ENCODE data around the gene TFCP2L1.
"Not testable (repeated sequence)": the region's sequence is repeated elsewhere in the genome, so short reads cannot be mapped to it uniquely, and the experiment has no call there.

The TFCP2L1 gene, protein sequence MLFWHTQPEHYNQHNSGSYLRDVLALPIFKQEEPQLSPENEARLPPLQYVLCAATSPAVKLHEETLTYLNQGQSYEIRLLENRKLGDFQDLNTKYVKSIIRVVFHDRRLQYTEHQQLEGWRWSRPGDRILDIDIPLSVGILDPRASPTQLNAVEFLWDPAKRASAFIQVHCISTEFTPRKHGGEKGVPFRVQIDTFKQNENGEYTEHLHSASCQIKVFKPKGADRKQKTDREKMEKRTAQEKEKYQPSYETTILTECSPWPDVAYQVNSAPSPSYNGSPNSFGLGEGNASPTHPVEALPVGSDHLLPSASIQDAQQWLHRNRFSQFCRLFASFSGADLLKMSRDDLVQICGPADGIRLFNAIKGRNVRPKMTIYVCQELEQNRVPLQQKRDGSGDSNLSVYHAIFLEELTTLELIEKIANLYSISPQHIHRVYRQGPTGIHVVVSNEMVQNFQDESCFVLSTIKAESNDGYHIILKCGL

DNA sequence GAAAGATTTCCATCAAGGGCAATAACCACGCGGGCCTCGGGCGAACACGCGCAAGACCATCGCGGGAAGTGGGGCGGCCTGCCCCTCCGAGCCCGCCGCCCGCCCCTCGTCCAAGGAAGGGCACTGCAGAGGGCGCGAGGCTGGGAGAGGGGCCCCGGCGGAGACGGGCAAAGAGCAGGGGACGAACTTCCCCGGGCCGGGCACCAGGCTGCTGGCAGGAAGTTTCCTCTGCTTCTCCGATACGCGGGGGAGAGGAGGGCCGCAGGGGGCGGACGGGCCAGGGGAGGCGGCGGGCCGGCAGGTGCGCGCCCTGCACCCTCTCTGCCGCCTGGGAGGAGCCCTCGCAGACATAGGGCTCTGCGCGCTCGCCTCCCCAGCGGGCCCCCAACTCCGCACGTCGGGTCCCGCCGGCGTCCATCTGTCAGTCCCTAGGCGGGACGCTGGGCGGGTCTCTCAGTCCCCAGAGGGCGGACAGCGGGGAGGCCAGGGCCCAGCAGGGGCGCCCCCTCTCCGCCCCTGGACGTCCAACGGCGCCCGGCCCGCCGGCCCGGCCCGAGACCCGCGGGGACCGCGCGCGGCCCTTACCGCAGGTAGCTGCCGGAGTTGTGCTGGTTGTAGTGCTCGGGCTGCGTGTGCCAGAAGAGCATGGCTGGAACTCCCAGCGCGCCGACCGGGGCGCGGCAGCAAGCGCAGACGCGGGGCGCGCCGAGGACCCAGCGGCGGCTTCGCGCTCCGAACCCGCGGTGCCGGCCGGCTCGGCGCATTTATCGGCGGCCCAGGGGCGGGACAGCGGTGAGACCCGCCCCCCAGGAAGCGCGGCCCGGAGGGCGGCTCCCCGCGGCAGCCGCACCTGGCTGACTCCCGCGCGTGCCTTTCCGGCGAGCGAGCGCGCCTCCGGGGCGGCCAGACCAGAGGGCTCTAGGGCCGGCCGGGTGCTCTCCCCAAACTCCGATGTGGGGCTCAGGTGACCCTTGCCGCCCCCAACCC lies at the start of gene TFCP2L1:
Gene TFCP2L1 (minus strand): TSS at position 740 of the 987 bp plus-strand sequence. CDS start 93 bp downstream, at position 647.
- DNase-seq (ENCODE audit: low read depth, low spot score) = no peak

DNA sequence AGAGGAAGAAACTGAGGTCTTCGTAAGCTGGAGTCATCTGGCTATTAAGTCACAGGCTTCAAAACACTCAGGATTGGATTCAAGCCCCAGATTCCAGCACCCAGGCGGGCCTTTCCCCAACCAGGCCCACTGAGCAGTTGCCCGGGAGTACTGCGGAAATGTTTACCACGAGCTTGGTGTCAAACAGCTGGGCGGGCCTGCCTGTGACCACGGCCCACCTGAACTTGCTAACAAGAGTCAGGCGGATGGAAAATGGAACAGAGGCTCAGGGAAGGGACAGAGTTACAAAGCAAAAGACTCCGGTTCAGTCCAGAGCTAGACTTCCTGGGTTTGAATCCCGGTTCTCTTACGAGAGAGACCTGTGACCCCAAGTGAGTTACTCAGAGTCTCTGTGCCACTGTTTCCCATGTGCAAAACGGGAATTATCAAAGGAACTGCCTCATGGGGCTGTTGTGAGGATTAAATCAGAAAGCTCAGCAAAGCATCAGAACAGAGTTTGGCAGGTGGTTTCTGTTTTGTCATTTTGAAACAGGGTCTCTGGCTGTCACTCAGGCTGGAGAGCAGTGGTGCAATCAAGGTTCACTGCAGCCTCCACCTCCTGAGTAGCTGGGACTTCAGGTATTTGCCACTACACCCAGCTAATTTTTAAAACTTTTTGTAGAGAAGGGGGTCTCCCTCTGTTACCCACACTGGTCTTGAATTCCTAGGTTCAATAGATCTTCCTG lies 49.0 kb upstream of the TFCP2L1 start:
- no peak for DNase-seq (ENCODE audit: low read depth, low spot score)

DNA sequence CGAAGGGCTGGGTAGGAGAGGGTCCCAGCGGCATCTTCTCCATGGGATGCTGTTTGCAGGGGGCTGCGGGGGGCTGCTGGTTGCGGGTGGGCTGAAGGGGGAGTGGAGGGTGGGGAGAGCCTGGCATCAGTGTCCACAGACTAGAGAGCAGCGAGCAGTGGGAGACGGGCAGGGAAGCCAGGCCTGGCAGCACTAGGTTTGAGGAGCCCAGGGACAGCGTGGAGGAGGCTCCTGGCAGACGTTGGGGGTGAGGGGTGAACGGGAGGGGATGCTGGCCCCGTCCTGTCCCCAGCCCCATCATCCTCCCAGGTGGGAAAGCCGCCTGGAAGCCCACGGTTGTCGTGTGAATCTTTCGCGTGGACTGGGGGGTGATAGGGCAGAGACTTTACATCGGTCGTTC lies 48.2 kb upstream of the TFCP2L1 start:
- no peak for DNase-seq (ENCODE audit: low read depth, low spot score)

DNA sequence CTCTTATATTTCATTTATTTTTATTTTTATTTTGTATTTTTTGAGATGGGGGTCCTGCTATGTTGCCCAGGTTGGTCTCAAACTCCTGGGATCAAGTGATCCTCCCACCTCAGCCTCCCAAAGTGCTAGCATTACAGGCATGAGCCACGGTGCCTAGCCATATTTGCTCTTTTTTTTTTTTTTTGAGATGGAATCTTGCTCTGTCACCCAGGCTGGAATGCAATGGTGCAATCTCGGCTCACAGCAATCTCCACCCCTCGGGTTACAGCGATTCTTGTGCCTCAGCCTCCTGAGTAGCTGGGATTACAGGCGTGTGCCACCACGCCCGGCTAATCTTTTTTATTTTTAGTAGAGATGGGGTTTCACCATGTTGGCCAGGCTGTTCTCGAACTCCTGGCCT lies 46.3 kb upstream of the TFCP2L1 start:
- not testable (repeated sequence) for DNase-seq (ENCODE audit: low read depth, low spot score)

DNA sequence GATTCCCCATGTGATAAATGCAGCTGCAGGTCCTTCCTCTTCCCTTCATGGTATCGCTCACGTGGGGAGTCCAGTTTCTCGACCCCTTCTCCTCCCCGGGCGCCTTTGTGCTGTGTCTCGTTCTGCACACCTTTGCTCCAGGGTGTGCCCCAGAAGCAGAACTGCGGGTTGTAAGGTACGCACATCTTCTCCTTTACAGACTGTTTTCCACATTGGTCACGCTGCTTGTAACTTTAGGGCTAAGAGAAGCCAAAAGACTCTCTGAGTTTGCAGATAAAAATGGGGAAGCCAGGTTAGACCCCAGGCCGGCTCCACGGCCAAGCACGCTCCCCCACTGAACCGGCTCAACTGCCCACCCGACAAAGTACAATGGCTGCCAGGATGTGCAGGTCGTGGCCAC lies 45.9 kb upstream of the TFCP2L1 start:
- DNase-seq (ENCODE audit: low read depth, low spot score) = no peak

DNA sequence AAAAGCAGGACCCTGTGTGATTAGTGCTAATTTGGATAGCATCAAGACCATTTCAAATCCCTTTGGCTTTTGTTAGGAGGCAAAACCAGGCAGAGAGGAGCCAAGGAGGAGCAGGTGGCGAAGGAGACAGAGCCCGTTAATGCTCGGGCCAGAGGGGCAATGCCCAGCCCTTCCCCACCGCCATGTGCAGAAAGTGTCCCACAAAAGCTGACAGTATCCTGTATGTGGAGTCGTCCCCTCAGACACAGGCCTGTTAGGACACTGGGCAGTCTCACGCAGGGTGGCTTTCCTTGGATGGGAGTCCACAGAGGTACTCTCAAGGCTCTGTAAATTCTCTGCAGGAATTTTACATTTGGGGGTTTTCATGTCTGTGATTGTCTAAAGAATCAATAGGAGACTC lies 44.8 kb upstream of the TFCP2L1 start:
- DNase-seq (ENCODE audit: low read depth, low spot score) = no peak

DNA sequence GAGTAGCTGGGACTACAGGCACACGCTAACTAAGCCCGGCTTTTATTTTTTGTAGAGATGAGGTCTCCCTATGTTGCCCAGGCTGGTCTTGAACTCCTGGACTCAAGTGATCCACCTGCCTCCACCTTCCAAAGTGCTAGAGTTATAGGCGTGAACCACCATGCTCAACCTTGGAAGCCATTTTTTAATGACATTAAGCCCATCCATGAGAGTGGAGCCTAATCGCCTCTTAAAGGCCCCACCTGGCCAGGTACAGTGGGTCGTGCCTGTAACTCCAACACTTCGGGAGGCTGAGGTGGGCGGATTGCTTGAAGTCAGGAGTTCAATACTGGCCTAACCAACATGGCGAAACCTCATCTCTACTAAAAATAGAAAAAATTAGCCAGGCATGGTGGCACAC lies 41.6 kb upstream of the TFCP2L1 start:
- DNase-seq (ENCODE audit: low read depth, low spot score) = no peak

DNA sequence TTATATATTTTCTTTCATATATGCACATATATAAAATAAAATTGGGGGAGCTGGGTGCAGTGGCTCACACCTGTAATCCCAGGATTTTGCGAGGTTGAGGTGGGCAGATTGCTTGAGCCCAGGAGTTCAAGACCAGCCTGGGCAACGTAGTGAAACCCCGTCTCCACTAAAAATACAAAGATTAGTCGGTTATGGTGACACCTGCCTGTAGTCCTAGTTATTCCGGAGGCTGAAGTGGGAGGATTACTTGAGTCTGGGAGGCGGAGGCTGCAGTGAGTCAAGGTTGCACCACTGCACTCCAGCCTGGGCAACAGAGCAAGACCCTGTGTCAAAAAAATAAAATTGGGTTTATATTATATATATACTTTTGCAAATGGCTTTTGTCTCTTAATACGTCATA lies 39.6 kb upstream of the TFCP2L1 start:
- no peak for DNase-seq (ENCODE audit: low read depth, low spot score)

DNA sequence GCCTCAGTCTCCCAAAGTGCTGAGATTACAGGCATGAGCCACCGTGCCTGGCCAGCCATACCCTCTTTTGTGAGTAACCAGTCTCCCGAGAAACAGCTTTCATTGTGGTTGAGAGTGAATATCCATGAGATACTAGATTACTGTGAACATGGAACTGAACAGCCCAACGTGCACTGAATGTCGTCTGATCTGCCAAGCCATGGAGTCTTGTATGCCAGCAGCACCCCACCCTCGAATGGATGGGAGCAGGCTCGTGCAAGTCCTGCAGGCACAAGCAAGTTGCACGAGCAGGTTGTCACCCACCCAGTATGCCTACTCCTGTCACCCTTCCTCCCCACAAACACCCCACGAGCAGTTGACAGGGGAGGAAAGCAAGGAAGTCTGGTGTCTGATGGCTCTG lies 36.5 kb upstream of the TFCP2L1 start:
- no peak for DNase-seq (ENCODE audit: low read depth, low spot score)

DNA sequence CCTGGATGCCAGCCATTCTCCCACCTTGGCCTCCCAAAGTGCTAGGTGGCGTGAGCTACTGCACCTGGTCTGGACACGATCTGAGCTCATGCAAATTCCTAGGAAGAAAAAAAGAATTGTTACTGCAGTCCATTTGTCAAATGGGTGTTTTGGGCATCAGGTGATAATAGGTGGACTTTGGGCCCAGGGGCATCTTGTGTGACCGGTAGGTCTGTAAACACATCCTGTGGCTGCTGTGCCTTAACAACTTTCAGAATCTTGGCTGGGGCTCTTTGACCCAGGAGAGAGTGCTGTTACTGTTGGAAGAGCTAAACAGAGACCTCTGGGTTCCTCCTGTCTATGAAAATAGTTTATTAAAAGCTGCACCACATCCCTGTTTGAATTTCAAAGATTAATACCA lies 34.9 kb upstream of the TFCP2L1 start:
- DNase-seq (ENCODE audit: low read depth, low spot score) = no peak

DNA sequence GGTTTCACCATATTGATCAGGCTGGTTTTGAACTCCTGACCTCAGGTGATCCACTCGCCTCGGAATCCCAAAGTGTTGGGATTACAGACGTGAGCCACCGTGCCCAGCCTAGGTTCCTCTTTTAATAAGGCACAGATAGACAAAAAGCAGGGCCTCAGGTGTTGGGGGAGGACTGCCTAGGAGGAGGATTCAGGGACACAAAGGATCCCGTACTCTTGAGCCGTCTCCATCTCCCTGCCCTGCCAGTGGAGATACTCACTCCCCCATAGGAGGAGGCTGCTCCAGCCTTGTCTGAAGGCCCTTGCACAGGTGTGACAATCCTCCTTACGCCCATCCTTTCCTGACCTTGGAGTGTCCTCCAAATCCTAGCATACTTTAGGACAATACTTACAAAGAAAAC lies 32.0 kb upstream of the TFCP2L1 start:
- no peak for DNase-seq (ENCODE audit: low read depth, low spot score)

DNA sequence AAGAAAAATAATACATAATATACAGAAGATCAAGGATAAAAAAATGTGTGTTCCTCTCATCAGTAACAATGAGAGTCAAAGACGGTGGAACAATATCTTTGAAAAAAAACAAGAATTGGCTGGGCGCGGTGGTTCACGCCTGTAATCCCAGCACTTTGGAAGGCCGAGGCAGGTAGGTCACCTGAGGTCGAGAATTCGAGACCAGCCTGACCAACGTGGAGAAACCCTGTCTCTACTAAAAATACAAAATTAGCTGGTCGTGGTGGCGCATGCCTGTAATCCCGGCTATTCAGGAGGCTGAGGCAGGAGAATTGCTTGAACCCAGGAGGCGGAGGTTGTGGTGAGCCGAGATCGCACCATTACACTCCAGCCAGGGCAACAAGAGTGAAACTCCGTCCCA lies 28.7 kb upstream of the TFCP2L1 start:
- not testable (repeated sequence) for DNase-seq (ENCODE audit: low read depth, low spot score)

DNA sequence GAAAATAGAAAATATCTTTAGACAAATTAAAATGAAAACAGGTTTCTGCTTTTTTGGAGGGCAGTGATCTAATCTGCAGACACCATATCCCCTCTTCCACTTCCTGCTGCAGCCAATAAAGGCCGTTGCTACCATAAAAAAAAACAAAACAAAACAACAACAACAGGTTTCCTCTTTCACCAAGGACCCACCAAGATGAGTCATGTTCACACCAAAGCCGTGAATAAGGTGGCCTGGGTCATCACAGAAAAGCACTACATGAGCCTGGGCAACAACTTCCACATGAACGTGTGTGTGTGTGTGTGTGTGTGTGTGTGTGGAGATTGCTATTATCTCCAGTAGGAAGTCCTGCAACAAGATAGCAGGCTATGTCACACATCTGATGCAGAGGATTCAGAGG lies 24.8 kb upstream of the TFCP2L1 start:
- no peak for DNase-seq (ENCODE audit: low read depth, low spot score)

DNA sequence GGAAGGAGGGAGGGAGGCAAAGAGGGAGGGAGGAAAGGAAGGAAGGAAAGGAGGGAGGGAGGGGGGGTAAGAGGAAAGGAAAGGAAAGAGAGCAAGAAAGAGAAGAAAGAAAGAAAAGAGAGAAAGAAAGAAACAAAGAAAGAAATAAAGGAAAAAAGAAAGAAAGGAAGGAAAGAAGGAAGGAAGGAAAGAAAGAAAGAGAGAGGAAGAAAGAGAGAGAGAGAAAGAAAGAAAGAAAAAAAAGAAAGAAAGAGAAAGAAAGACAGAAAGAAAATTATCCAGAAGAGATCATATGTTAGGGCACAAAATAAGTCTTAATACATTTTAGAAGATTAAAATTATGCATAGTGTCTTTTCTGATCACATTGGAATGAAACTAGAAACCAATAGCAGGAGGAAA lies 24.3 kb upstream of the TFCP2L1 start:
- no peak for DNase-seq (ENCODE audit: low read depth, low spot score)

DNA sequence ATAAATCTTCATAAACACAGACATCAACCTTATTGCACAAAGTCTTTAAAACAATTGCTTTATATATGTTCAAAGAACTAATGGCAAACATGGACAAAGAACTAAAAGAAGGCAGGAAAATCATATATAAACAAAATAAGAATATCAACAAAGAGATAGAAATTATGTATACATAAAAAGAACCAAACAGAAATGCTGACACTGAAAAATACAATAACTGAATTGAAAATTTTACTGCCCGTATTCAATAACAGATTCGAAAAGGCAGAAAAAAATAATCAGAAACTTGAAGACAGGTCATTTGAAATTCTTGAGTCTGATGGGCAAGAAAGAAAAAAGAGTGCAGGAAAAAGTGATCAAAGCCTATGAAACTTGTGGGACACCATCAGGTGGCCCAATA lies 22.0 kb upstream of the TFCP2L1 start:
- DNase-seq (ENCODE audit: low read depth, low spot score) = no peak

DNA sequence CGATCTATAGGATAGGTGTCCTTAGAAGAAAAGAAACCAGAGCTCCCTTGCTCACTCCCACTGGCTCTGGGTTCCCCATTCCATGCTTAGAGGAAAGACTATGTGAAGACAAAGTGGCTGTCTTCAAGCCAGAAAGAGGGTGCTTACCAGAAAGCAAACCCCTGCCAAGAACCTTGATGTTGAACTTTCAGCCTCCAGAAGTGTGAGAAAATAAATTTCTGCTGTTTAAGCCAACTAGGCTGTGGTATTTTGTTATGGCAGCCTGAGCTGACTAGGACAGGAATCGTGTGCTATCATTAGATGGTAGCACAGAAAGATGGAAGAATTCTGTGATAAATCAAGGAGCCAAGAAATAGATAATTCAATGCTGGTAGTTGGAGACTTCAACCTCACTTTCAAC lies 19.9 kb upstream of the TFCP2L1 start:
- no peak for DNase-seq (ENCODE audit: low read depth, low spot score)

DNA sequence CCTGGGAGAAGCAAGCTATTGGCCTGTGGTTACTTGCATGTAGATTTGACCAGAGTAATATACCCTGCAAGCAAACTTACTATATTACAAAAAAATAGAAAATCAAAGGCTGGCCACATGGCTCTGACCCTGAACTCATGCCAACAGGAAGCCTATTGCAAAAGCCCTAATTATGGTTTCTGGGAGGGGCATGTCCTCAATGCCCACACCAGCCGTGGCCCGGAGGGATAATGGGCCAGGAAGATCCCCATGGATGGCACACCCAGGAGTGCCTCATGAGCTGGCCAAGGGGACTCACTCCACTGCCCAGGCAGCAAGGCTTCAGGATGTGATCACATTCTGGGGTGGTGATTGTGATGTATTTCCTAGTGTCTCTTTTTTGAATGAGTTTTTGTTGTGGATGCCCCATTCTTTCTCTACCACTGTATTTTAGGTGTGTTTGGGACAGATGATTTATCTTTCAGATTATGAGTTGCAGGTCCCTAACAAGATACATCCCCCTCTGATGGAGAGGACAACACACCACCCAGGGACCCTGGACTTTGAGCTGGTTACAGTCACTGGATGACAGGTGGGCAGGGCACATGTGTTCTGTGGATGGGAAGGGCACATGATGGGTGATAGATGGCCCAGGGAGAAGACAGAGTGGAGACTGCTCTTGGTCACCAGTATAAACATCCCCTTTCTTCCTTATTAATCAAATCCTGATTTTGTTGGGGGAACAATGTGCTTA lies 18.7 kb upstream of the TFCP2L1 start:
- DNase-seq (ENCODE audit: low read depth, low spot score) = no peak

DNA sequence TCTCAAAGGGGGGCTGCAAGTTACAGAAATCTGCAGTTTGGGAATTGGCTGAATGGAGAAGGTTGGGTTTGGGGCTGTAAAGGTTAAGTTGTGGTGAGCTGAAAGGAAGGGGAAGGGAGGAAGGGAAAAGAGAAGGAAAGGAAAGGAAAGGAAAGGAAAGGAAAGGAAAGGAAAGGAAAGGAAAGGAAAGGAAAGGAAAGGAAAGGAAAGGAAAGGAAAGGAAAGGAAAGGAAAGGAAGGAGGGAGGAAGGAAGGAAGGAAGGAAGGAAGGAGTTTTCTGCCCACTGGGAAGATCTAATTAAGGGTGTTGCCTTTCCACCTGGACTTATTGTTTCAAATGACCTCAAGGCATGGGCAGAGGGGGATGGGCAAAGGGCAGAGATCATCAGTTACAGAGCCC lies 16.2 kb upstream of the TFCP2L1 start:
- not testable (repeated sequence) for DNase-seq (ENCODE audit: low read depth, low spot score)

DNA sequence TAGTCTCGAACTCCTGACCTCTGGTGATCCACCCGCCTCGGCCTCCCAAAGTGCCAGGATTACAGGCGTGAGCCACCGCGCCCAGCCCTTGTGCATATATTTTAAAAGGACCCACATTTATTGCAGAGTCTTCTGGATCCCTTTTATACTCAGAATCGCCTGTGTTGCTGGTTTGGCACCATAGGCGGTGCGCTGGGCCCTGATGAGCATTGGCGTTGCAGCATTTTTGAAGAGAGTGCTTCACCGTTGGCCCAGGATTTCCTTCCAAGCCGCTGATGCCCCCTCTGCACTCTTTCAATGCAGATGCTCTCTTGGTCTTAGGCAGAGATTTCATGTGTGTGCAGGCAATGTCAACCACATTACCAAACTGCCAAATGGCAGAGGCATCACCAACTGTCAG lies 13.5 kb upstream of the TFCP2L1 start:
- DNase-seq (ENCODE audit: low read depth, low spot score) = no peak

DNA sequence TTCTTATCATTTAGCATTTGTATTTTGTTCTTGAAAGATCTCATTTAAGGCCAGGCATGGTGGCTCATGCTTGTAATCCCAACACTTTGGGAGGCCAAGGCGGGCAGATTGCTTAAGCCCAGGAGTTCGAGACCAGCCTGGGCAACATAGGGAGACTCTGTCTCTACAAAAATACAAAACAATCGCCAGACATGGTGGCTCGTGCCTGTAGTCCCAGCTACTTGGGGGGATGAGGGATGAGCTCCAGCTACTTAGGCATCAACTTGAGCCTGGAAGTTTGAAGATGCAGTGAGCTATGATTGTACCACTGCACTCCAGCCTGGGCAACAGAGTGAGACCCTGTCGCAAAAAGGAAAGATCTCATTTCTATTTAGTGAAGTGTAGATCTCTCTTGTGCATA lies 12.9 kb upstream of the TFCP2L1 start:
- not testable (repeated sequence) for DNase-seq (ENCODE audit: low read depth, low spot score)

DNA sequence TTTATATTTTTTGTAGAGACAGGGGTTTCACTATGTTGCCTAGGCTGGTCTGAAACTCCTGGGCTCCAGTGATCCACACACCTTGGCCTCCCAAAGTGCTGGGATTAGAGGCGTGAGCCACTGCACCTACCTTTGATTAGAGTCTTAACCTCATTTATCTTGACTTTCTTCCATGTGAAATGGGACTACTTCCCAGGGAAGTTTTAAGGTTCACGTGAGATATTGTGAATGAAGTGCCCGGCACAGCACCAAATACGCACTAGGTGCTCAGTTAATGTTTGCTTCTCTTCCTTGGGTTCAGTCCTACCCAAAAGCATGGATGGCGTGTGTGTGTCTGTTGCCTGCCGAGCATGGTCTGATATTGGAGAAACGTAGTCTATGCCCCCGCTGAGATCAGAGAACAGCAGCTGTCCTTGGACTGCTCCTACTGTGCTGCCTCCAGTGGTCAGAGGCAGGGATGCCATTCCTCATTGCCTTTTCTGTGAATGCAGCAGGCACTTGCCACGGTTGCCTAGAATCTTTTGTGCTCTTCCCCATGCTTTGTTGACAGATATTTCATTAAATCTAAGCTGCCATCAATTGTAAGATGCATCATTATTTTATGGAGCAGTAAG lies 12.3 kb upstream of the TFCP2L1 start:
- DNase-seq (ENCODE audit: low read depth, low spot score) = peak; percentile 18

Data from smooth muscle cell of the brain vasculature (primary cell).